ENCODE results near the gene RPL27.

- TF ChIP-seq, protein P1, sequence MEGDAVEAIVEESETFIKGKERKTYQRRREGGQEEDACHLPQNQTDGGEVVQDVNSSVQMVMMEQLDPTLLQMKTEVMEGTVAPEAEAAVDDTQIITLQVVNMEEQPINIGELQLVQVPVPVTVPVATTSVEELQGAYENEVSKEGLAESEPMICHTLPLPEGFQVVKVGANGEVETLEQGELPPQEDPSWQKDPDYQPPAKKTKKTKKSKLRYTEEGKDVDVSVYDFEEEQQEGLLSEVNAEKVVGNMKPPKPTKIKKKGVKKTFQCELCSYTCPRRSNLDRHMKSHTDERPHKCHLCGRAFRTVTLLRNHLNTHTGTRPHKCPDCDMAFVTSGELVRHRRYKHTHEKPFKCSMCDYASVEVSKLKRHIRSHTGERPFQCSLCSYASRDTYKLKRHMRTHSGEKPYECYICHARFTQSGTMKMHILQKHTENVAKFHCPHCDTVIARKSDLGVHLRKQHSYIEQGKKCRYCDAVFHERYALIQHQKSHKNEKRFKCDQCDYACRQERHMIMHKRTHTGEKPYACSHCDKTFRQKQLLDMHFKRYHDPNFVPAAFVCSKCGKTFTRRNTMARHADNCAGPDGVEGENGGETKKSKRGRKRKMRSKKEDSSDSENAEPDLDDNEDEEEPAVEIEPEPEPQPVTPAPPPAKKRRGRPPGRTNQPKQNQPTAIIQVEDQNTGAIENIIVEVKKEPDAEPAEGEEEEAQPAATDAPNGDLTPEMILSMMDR (conservative IDR thresholded peaks at IDR 0.05; ENCODE audit: low read depth, low read length) = no peak
- TF ChIP-seq, protein P2, sequence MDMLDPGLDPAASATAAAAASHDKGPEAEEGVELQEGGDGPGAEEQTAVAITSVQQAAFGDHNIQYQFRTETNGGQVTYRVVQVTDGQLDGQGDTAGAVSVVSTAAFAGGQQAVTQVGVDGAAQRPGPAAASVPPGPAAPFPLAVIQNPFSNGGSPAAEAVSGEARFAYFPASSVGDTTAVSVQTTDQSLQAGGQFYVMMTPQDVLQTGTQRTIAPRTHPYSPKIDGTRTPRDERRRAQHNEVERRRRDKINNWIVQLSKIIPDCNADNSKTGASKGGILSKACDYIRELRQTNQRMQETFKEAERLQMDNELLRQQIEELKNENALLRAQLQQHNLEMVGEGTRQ (IDR thresholded peaks at IDR 0.05; ENCODE audit: low read depth, low read length) = no peak
- TF ChIP-seq SMC3 (IDR thresholded peaks at IDR 0.05; ENCODE audit: low read depth, low read length) = no peak
- no peak for TF ChIP-seq ELK1 (IDR thresholded peaks at IDR 0.05; ENCODE audit: borderline replicate concordance, low read depth, low read length)
- TF ChIP-seq POLR2A (IDR thresholded peaks at IDR 0.05; ENCODE audit: low read depth, low read length) = no peak
- TF ChIP-seq MAFK (IDR thresholded peaks at IDR 0.05; ENCODE audit: low read depth, low read length) = no peak
These were observed 9.1 kb upstream of the RPL27 start for GRCh38 chr17:42989141-42989540.

Data from IMR-90 (cell line).